Erythroblast (primary cell): Measurements from ENCODE around the gene GDPD5.

Experiments
- DNase-seq, 2 experiments: peaks; one replicate each; lab custom pipeline; 2025; lab: John Stamatoyannopoulos, UW
- GATA1 ChIP-seq: IDR thresholded peaks from 2 replicates; pipeline ENCODE4 v1.6.1; 2011; ENCODE audit warnings: low read depth, mild to moderate bottlenecking, control low read depth, low read length, moderate library complexity
- POLR2A ChIP-seq: IDR thresholded peaks from 2 replicates; pipeline ENCODE4 v1.6.1; 2011; ENCODE audit warnings: mild to moderate bottlenecking, low read length

The GDPD5 gene

GRCh38 chr11:75563501-75563977, 37.8 kb upstream of the GDPD5 start:
- no peak for TF ChIP-seq POLR2A
- no peak for TF ChIP-seq GATA1
- no peak for DNase-seq

GRCh38 chr11:75562836-75563484, 37.2 kb upstream of the GDPD5 start:
- TF ChIP-seq GATA1, result no peak
- TF ChIP-seq POLR2A, result peak; percentile 93

GRCh38 chr11:75562048-75562835, 36.5 kb upstream of the GDPD5 start, which contains the start of gene SERPINH1:
TSS of gene SERPINH1 (plus strand) at chr11:75562253. CDS start at chr11:75566350, 4,097 bp downstream.
- DNase-seq, result peak; percentile 90 to 92
- TF ChIP-seq GATA1 (no peak), POLR2A (peak; percentile 99)

More at GRCh38 chr11:75562836-75563484, 37.2 kb upstream of the GDPD5 start:
- DNase-seq, result peak in 1 of 2 experiments; percentile 49

- TF ChIP-seq POLR2A (no peak), GATA1 (no peak)
- DNase-seq, result no peak
Measured at GRCh38 chr11:75561426-75562047, 35.8 kb upstream of the GDPD5 start.

GRCh38 chr11:75560644-75561043, 34.9 kb upstream of the GDPD5 start:
- TF ChIP-seq POLR2A (no peak), GATA1 (no peak)
- DNase-seq, result no peak

GRCh38 chr11:75558939-75559843, 33.5 kb upstream of the GDPD5 start:
- TF ChIP-seq GATA1, result no peak
- TF ChIP-seq POLR2A, result no peak
- peak; percentile 45 to 48 for DNase-seq

- TF ChIP-seq POLR2A (no peak), GATA1 (no peak)
- peak; percentile 22 to 54 for DNase-seq
Measured at GRCh38 chr11:75557666-75558494, 32.1 kb upstream of the GDPD5 start.

GRCh38 chr11:75556275-75556674, 30.5 kb upstream of the GDPD5 start:
- TF ChIP-seq POLR2A, result no peak
- TF ChIP-seq GATA1, result no peak
- DNase-seq, result no peak

GRCh38 chr11:75555079-75555811, 29.5 kb upstream of the GDPD5 start:
- TF ChIP-seq POLR2A, result no peak
- no peak for TF ChIP-seq GATA1
- DNase-seq, result no peak

- peak; percentile 60 to 72 for DNase-seq
- TF ChIP-seq POLR2A (no peak), GATA1 (no peak)
Measured at GRCh38 chr11:75554258-75555022, 28.7 kb upstream of the GDPD5 start.

- TF ChIP-seq GATA1 (no peak), POLR2A (no peak)
- DNase-seq, result no peak
Measured at GRCh38 chr11:75553889-75554257, 28.1 kb upstream of the GDPD5 start.
